ENCODE results near the gene AP2A2. TPM values are rescaled to one million over a fixed set of nuclear protein-coding genes. Genes with fewer than 3 reads are reported as not detected.

The AP2A2 gene
- total RNA-seq: 40.6 and 42.7 TPM in 2 replicates

DNA sequence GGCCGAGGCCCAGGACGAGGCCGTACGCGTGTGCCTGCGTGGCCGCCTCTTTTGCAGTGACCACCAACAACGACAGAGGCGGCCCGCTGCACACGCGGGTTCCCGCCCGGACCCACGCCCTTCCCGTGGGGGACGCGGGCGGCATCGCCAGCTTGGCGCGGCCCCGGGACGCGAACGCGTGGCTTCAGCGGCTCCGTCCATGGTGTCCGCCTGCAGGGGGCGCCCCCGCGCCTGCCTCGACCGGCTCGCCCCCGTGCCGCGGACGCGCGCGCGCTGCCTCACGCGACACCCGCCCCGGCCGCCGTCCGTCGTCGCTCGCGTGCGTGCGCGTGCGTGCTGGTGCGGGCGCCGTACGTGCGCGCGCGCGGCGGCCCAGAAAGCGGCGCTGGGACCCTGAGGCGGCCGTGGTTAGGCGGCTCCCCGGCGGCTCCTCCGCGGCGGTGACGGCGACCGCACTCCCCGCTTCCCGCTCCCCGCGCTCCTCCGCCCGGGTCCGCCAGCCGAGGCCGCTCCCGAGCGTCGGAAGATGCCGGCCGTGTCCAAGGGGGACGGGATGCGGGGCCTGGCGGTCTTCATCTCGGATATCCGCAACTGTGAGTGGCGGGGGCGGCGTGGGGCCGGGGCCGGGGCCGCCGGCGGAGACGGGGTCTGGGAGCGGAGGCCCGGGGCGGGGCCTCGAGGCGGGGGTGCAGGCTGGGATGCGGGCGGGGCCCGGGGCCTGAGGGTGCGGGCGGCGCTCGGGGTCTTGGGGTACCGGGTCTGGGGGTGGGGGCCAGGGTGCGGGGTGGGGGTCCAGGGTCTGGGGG is at the start of gene AP2A2:
TSS of gene AP2A2 (plus strand) at position 375 of the 806 bp plus-strand sequence. CDS start at position 527, 152 bp downstream.

DNA sequence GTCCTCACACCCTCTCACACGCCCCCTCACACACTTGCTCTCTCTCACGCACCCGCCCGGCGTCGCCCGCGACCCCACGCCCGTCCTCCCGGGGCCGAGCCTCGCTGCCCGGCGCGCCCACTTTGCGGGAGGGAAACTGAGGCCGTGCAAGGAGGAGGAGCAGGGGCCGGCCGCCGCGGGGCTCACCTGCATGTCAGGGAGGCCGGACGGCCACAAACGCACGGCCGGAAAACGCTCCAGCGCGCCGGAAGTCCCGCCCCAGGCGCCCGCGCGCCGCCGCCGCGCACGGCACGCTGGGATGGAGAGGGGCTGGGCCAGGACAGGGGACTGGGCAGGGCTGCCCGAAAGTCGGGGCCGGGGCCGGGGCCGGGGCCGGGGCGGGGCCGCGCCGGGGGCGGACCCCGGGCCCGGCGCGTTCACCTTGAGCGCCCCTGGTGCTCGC is 15.1 kb upstream of the AP2A2 start, which contains the start of gene CHID1:
TSS of gene CHID1 (minus strand) at position 222 of the 442 bp plus-strand sequence. CDS start 5,994 bp downstream, outside the sequence.

DNA sequence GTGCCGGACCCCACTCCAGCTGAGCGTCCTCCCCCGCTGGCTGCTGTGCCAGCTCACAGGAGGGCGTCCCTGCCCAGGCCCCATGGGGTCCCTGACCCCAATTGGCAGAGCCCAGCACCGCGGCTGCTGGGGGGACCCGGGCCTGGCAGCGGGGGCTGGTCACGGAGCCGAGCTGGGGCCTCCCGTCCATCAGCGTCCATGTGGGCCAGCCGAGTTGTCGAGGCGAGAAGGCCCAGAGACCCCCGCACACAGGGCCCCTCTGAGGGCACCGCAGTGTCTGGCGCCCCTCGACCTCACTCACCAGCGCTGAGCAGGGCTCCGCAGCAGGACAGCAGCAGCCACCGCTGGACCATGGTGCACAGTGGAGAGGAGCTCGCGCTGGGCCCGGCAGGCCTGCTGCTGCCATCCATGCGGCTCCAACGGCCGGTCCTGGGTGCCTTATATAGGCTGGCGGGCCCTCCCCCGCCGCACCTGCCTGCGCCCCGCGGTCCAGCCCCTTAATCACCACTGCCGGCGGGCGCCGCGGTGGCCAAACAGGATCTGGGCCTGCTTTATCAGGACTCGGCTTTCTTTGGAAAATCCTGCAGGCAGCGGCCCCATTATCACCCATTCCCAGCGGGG is 110.7 kb downstream of the AP2A2 start, which contains the start of gene MUC6:
TSS of gene MUC6 (minus strand) at position 416 of the 621 bp plus-strand sequence. CDS start at position 353, 63 bp downstream.

Other genes with a start within 250 kb of the AP2A2 start
- gene DEAF1, start 230.6 kb upstream of the AP2A2 start, total RNA-seq: 21.5 and 33.3 TPM in 2 replicates
- gene TMEM80, start 230.1 kb upstream of the AP2A2 start, total RNA-seq: 12.5 and 63.3 TPM in 2 replicates
- 17.9 and 20.8 TPM in 2 replicates for gene EPS8L2, start 219.6 kb upstream of the AP2A2 start, total RNA-seq
- gene TALDO1, start 178.4 kb upstream of the AP2A2 start, total RNA-seq: 172 and 222 TPM in 2 replicates
- 15.1 and 24.4 TPM in 2 replicates for gene GATD1, start 148.4 kb upstream of the AP2A2 start, total RNA-seq
- 2.2 and 3.8 TPM in 2 replicates for gene CEND1, start 135.8 kb upstream of the AP2A2 start, total RNA-seq
- gene SLC25A22, start 127.6 kb upstream of the AP2A2 start, total RNA-seq: 9.7 and 14.5 TPM in 2 replicates
- gene PIDD1, start 120.6 kb upstream of the AP2A2 start, total RNA-seq: 13.7 and 27.5 TPM in 2 replicates
- gene RPLP2, start 115.9 kb upstream of the AP2A2 start, total RNA-seq: 326 and 769 TPM in 2 replicates
- 16.7 and 39.5 TPM in 2 replicates for gene PNPLA2, start 107.0 kb upstream of the AP2A2 start, total RNA-seq
- gene CRACR2B, start 98.0 kb upstream of the AP2A2 start, total RNA-seq: 1.2 and 1.8 TPM in 2 replicates
- gene CD151, start 92.9 kb upstream of the AP2A2 start, total RNA-seq: 224 and 544 TPM in 2 replicates
- 72.8 and 124 TPM in 2 replicates for gene POLR2L, start 83.3 kb upstream of the AP2A2 start, total RNA-seq
- gene TSPAN4, start 83.0 kb upstream of the AP2A2 start, total RNA-seq: 170 and 176 TPM in 2 replicates
- gene CHID1, start 15.1 kb upstream of the AP2A2 start, total RNA-seq: 131 and 209 TPM in 2 replicates
- not detected in 2 replicates for gene MUC6, start 110.8 kb downstream of the AP2A2 start, total RNA-seq
- gene MUC2, start 149.0 kb downstream of the AP2A2 start, total RNA-seq: not detected in 2 replicates
- not detected in 2 replicates for gene MUC5AC, start 232.1 kb downstream of the AP2A2 start, total RNA-seq